GM10847 (cell line): ENCODE measurements around the gene MAT2B.

Experiments used
- POLR2A ChIP-seq: IDR thresholded peaks from 2 replicates; pipeline ENCODE4 v1.6.1; 2011; ENCODE audit not compliant: insufficient read length; ENCODE audit errors: extremely low read depth

The MAT2B gene

DNA sequence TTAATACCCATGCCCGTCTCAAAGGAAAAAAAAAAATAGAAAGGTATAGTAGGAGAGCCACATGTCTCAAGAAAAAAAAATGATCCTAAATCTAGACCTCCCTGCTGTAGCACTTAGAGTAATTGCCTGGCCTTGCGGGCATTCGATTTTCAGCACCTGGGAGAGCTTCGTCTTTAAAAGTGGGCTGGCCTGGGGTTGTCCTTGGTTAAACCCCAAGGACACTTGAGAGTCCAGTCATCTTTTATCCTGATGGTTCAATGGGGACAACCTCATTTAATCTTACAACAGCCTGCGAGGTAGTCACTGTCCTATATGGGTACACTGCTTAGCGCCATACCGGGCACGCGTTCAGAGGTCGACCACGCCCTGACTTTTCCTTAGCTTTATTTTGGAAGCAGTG is 60.1 kb downstream of the MAT2B start:
- no peak for TF ChIP-seq POLR2A

DNA sequence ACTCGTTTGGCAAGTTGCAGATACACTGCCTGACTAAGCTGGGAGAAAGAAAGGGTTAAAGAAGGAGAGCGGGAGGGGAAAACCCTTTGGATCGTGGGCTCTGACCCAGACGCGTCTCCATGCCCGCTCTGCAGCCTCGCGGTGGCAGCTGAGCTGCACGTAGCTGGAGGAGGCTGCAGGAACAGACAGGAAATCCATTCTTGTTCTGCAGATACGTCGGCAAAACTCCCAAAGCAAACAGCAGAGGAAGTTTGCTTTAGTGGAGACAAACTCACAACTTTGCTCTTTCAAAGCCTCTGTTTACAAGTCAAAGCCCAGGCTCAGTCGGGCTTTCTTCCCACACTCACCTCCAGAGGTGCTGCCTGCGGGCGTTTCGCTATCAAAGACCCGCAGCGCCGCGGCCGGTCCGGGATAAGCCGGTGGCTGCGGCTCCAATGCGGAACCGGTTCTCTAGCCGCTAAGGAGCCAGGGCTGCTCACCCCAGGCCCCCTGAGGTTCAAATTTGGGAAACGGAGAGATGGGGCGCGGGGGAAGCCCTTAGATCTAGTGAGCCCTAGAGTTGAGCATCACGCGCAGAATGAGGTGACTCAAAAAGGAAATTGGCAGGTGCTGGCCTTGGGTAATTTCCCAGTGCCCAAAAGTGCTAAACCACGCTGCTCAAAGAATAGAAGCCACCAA is 60.7 kb downstream of the MAT2B start:
- TF ChIP-seq POLR2A = no peak

DNA sequence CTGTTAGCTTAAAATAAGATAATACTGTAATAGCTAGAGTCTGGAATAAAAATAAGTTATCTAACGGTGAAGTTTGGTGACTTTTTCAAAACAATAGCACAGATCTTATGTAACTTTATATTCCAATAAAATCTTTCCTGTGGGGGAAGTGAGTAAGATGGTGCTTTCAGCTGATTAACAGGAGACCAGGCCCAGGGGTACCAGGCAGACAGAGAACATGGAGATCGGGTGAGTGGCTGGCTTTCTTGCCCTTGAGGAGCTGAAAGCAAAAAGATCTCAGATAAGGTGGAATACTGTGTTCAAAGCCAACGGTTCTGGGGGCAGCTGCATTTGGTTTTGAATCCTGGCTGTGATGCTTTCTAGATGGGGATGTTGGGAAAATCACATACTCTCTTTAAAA is 61.3 kb downstream of the MAT2B start:
- no peak for TF ChIP-seq POLR2A

DNA sequence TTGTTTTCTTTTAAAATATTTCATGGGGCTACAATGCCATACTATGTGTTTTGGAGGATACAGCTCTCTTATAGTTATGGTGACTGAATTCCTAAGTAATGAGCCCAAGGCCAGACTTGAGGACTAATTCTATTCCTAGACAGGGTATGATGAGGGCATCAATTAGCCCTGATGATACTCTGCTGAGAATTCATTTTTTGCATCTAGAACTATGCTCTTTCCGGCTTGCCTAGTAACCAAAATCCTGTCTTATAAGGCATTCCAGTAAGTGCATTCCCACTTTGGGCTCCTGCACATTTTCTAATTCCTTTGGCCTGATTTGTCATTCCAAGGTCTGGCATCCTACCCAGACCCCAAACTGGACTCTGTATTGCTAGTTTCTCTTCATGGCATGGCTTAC is 62.4 kb downstream of the MAT2B start:
- no peak for TF ChIP-seq POLR2A
